Activated T-cell treated with anti-CD3 and anti-CD28 coated beads, Interleukin-2, amount 50 U/mL, for 4 hours (primary cell): Measurements from ENCODE around the gene ZFYVE28. TPM values are rescaled to one million over a fixed set of nuclear protein-coding genes. Genes with fewer than 3 reads are reported as not detected.
"Not testable (repeated sequence)": the region's sequence is repeated elsewhere in the genome, so short reads cannot be mapped to it uniquely, and the experiment has no call there.

Experiments
- ATAC-seq, 2 donors: fragments of 200-7000 bp; cut with Tn5 transposase; one replicate each; pipeline ENCODE4 v1.10.0; 2021
- DNase-seq: peaks from one replicate; pipeline ENCODE4 v3.0.0-alpha.2; 2020
- H3K27me3 Mint-ChIP-seq: one replicate; pipeline ENCODE4 v1.8.0; 2021; ENCODE audit warnings: low read depth, mixed read lengths
- H3K36me3 Mint-ChIP-seq: one replicate; pipeline ENCODE4 v1.8.0; 2022; ENCODE audit warnings: mixed read lengths; ENCODE audit not compliant: insufficient read depth
- H3K4me1 Mint-ChIP-seq: one replicate; pipeline ENCODE4 v1.8.0; 2021; ENCODE audit warnings: low read depth, mixed read lengths
- H3K4me3 Mint-ChIP-seq: one replicate; pipeline ENCODE4 v1.8.0; 2021; ENCODE audit warnings: mild to moderate bottlenecking, moderate library complexity, mixed read lengths
- H3K9me3 Mint-ChIP-seq: one replicate; pipeline ENCODE4 v1.8.0; 2021; ENCODE audit warnings: mixed read lengths
- total RNA-seq, 3 donors: library from RNA; stranded (reverse); gene quantifications; one replicate each; pipeline ENCODE4 v1.2.1, GENCODE V29; 2021

Gene ZFYVE28
- total RNA-seq, 3 donors from 2014 or later: 7.0 to 10.1 (median 7.1) TPM

DNA sequence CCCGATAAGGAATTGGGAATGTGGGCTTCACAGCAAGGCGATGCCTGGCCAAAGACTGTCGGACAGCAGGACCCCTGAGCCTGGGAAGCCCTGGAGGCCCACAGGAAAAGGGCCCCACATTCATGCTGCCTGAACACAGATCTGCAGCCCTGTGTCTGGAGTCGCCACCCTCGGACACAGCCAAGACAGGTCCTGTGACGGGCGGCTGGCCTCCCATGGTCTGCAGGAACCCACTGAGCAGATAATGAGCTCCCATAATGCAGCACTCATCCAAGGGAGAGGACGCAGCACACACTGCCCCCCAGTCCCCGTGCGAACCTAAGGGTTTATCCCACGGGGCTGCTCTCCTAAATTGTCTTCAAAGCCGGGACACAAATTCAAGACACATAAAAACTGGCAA, 30.6 kb downstream of the ZFYVE28 start:
- Mint-ChIP-seq H3K4me1 (peaks cover 31% of the 10 kb centered on the region), H3K9me3 (no peaks in the 10 kb centered on the region), H3K27me3 (peaks cover 1% of the 10 kb centered on the region), H3K36me3 (peaks cover 3% of the 10 kb centered on the region), H3K4me3 (no peak overlapping the region)
- ATAC-seq (no peak), DNase-seq (no peak)

DNA sequence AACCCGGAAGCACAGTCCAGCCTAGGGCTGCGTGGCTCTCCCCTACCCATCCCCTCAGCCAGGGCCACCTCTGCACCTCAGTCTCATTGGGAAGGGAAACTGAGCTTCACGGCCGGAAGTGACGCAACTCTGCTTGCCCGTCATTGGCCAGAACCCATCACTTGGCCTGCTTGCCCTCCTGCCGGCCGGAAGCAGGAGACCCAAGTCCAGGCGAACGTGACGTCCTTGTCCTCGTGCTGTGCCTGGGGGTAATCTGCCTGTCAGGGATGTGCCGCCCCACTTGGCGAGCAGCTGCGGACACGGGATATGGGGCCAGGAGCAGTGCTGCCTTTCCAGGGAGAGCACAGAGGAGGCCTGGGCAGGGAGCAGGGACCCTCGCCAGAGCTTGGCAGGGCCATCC, 31.2 kb downstream of the ZFYVE28 start:
- no peak for ATAC-seq
- H3K27me3 Mint-ChIP-seq: peaks cover 1% of the 10 kb centered on the region
- no peak overlapping the region for H3K4me3 Mint-ChIP-seq

GRCh38 chr4:2386717-2387116, 31.7 kb downstream of the ZFYVE28 start:
- Mint-ChIP-seq H3K4me1 (peaks cover 31% of the 10 kb centered on the region), H3K27me3 (peaks cover 1% of the 10 kb centered on the region), H3K36me3 (peaks cover 3% of the 10 kb centered on the region), H3K9me3 (no peaks in the 10 kb centered on the region), H3K4me3 (no peak overlapping the region)
- ATAC-seq (no peak), DNase-seq (no peak)

More for the DNA sequence above, 31.2 kb downstream of the ZFYVE28 start:
- H3K4me1 Mint-ChIP-seq: peaks cover 33% of the 10 kb centered on the region
- no peak for DNase-seq
- no peaks in the 10 kb centered on the region for H3K9me3 Mint-ChIP-seq
- H3K36me3 Mint-ChIP-seq: peaks cover 3% of the 10 kb centered on the region

GRCh38 chr4:2385516-2385915, 32.9 kb downstream of the ZFYVE28 start:
- ATAC-seq: no peak
- Mint-ChIP-seq H3K4me3 (no peak overlapping the region), H3K36me3 (peaks cover 3% of the 10 kb centered on the region)

DNA sequence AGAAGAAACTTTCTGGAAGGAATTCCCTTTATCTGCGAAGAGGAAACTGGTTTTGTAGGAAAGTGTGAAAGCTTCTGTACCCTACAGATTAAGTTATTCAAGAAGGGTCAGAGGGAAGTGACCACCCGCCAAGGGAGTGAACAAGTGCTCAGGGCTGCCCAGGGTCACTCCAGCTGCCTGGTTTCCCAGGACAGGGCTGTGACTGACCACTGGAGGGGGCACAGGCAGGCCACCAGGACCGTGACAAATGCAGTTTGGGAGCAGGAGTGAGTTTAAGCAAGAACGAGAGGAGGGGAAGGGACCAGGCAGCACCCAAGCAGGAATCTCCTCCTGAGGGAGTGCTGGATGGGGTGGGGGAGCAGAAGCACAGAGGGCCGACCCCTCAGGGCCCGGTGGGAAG, 34.2 kb downstream of the ZFYVE28 start:
- Mint-ChIP-seq H3K4me1 (peaks cover 26% of the 10 kb centered on the region), H3K4me3 (no peak overlapping the region), H3K27me3 (no peaks in the 10 kb centered on the region), H3K36me3 (peaks cover 3% of the 10 kb centered on the region), H3K9me3 (no peaks in the 10 kb centered on the region)
- DNase-seq (no peak), ATAC-seq (no peak)

More at GRCh38 chr4:2385516-2385915, 32.9 kb downstream of the ZFYVE28 start:
- DNase-seq: no peak
- H3K27me3 Mint-ChIP-seq: no peaks in the 10 kb centered on the region
- peaks cover 28% of the 10 kb centered on the region for H3K4me1 Mint-ChIP-seq
- H3K9me3 Mint-ChIP-seq: no peaks in the 10 kb centered on the region

DNA sequence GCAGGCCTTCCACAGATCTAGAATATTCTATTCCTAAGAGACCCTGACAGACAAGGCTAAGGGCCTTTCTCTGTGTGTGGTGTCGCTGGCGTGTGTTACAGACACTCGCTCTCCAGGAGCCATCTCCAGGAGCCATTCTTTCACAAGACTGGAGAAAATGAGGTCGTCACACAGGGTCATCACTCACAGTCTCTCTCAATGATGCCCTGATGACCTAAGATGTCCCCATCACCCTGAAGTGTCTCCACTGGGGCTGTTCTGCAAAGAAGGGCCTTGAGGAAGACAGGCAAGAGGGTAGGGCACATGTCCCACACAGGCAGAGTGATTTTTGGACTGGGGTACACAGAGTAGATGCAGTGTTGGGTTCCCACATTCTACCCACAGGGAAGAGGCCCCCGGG, 34.7 kb downstream of the ZFYVE28 start:
- H3K4me1 Mint-ChIP-seq: peaks cover 22% of the 10 kb centered on the region
- H3K4me3 Mint-ChIP-seq: no peak overlapping the region
- ATAC-seq (no peak), DNase-seq (no peak)
- H3K9me3 Mint-ChIP-seq: no peaks in the 10 kb centered on the region
- H3K36me3 Mint-ChIP-seq: peaks cover 3% of the 10 kb centered on the region
- no peaks in the 10 kb centered on the region for H3K27me3 Mint-ChIP-seq

DNA sequence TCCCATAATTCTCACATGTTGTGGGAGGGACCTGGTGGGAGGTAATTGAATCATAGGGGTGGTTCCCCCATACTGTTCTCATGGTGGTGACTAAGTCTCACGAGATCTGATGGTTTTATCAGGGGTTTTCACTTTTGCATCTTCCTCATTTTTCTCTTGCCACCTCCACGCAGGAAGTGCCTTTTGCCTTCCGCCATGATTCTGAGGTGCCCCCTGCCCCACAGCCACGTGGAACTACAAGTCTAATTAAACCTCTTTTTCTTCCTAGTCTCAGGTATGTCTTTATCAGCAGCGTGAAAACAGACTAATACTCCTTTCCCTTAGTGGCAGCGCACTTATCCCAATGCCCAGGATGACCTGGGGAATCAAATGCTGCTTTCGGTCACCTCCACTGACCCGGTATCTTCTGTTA, 35.2 kb downstream of the ZFYVE28 start:
- ATAC-seq: peak in 1 of 2 donors; percentile 35
- peaks cover 21% of the 10 kb centered on the region for H3K4me1 Mint-ChIP-seq
- not testable (repeated sequence) for H3K36me3 Mint-ChIP-seq, DNase-seq, H3K27me3 Mint-ChIP-seq, H3K4me3 Mint-ChIP-seq, H3K9me3 Mint-ChIP-seq

DNA sequence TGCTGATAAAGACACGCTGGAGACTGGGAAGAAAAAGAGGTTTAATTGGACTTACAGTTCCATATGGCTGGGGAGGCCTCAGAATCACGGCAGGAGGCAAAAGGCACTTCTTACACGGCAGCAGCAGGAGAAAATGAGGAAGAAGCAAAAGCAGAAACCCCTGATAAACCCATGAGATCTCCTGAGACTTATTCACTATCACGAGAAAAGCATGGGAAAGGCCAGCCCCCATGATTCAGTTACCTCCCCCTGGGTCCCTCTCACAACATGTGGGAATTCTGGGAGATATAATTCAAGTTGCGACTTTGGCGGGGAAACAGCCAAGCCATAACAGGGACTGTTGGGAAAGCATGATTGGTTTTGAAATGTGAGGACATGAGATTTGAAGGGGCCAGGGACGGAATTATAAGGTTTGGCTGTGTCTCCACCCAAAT, 35.7 kb downstream of the ZFYVE28 start:
- H3K27me3 Mint-ChIP-seq, H3K4me3 Mint-ChIP-seq: not testable (repeated sequence)
- H3K4me1 Mint-ChIP-seq: peaks cover 21% of the 10 kb centered on the region

GRCh38 chr4:2380589-2380988, 37.9 kb downstream of the ZFYVE28 start:
- DNase-seq, H3K4me3 Mint-ChIP-seq, ATAC-seq, H3K36me3 Mint-ChIP-seq, H3K9me3 Mint-ChIP-seq, H3K27me3 Mint-ChIP-seq: not testable (repeated sequence)
- peaks cover 21% of the 10 kb centered on the region for H3K4me1 Mint-ChIP-seq

More for the DNA sequence above, 35.7 kb downstream of the ZFYVE28 start:
- not testable (repeated sequence) for H3K36me3 Mint-ChIP-seq, DNase-seq, H3K9me3 Mint-ChIP-seq, ATAC-seq

DNA sequence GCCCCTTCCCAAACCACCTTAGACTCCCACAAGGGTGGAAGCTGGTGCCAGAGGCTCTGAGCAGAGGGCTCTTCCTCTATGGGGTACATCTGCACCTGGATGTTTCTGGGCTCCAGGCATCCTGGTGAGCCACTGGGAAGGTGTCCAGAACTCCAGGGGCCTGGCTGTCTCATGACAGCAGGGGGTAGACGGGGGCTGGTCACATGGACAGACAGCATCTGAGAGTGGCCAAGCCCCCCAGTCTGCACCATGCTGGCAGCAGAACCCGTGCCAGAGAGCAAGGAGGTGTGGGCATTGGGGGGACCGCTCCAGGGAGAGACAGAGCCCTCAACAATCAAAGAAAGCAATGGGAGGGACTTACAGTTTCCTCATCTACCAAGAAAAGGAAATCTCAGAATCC, 39.5 kb downstream of the ZFYVE28 start:
- H3K9me3 Mint-ChIP-seq: no peaks in the 10 kb centered on the region

GRCh38 chr4:2378401-2378800, 40.0 kb downstream of the ZFYVE28 start:
- Mint-ChIP-seq H3K4me3 (no peak overlapping the region), H3K27me3 (no peaks in the 10 kb centered on the region), H3K4me1 (peaks cover 12% of the 10 kb centered on the region), H3K9me3 (no peaks in the 10 kb centered on the region), H3K36me3 (peaks cover 10% of the 10 kb centered on the region)
- DNase-seq (no peak), ATAC-seq (no peak)

More for the DNA sequence above, 39.5 kb downstream of the ZFYVE28 start:
- ATAC-seq (no peak), DNase-seq (no peak)
- H3K4me3 Mint-ChIP-seq: no peak overlapping the region
- no peaks in the 10 kb centered on the region for H3K27me3 Mint-ChIP-seq
- H3K36me3 Mint-ChIP-seq: peaks cover 9% of the 10 kb centered on the region
- peaks cover 17% of the 10 kb centered on the region for H3K4me1 Mint-ChIP-seq

GRCh38 chr4:2377241-2377640, 41.2 kb downstream of the ZFYVE28 start:
- H3K36me3 Mint-ChIP-seq: peaks cover 8% of the 10 kb centered on the region
- no peaks in the 10 kb centered on the region for H3K27me3 Mint-ChIP-seq
- no peak overlapping the region for H3K4me3 Mint-ChIP-seq
- ATAC-seq (no peak), DNase-seq (no peak)
- peaks cover 3% of the 10 kb centered on the region for H3K4me1 Mint-ChIP-seq
- H3K9me3 Mint-ChIP-seq: no peaks in the 10 kb centered on the region

DNA sequence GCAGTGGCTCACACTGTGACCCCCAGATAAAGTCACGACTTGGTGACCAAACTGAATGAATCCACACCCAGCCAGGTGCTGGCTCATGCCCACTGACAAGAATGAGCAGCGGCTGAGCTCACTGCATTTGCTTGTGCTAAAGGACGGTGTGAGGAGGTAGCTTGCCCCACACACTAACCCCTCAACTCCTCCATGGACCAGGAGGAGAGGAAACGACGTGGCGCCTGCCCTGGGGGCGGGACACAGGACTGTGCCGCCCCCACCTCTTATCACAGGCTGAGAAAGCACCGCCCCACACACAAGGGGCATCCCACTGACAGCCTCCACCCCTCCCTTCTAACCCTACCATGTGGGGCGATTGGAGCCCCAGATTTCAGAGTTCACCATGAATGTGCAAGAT, 43.0 kb downstream of the ZFYVE28 start:
- Mint-ChIP-seq H3K9me3 (no peaks in the 10 kb centered on the region), H3K27me3 (no peaks in the 10 kb centered on the region), H3K4me1 (peaks cover 3% of the 10 kb centered on the region), H3K4me3 (no peak overlapping the region), H3K36me3 (peaks cover 8% of the 10 kb centered on the region)
- DNase-seq: no peak
- no peak for ATAC-seq

DNA sequence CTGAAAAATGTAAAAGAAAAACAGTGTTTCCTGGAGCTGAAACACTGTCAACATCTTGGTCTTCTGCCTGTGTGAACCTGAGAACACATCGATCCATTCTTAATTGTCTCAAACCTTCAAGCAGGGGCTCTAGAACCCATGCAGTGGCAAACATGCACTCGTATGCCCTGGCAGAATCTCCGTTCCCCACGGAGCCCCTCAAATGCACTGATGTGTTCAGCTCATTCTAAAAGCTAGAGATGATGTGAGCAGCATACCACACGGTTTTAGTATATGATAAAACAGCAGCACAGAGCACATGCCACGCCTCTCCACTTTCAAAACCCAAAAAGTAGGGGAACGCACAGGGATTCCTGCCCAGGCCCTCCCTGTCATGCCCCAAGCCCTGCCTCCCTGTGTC, 44.9 kb downstream of the ZFYVE28 start:
- ATAC-seq (no peak), DNase-seq (no peak)
- Mint-ChIP-seq H3K4me1 (peaks cover 2% of the 10 kb centered on the region), H3K27me3 (no peaks in the 10 kb centered on the region), H3K9me3 (peaks cover 5% of the 10 kb centered on the region), H3K4me3 (no peak overlapping the region), H3K36me3 (peaks cover 13% of the 10 kb centered on the region)

- no peak for DNase-seq
- Mint-ChIP-seq H3K9me3 (peaks cover 5% of the 10 kb centered on the region), H3K4me1 (no peaks in the 10 kb centered on the region), H3K27me3 (no peaks in the 10 kb centered on the region), H3K4me3 (no peak overlapping the region), H3K36me3 (peaks cover 10% of the 10 kb centered on the region)
- no peak for ATAC-seq
Measured at GRCh38 chr4:2372488-2373030, 45.9 kb downstream of the ZFYVE28 start.
